ENCODE results near the gene XRCC4.

Gene XRCC4

DNA sequence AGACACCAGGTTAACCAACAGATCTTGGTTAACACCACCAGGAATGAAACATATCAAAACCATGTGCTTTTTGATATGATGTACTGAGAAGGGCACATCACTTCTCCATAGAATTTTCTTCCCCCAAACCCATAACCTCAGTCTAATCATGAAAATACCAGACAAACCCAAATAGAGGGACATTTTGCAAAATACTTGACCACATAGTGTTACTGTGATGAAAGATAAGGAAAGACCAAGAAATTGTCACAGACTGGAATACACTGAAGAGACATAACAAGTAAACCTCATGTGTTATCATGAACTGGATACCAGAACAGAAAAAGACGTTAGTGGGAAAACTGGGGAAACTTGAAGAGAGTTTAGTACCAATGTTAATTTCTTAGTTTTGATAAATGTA is 319.3 kb downstream of the XRCC4 start:
- no peak for DNase-seq

DNA sequence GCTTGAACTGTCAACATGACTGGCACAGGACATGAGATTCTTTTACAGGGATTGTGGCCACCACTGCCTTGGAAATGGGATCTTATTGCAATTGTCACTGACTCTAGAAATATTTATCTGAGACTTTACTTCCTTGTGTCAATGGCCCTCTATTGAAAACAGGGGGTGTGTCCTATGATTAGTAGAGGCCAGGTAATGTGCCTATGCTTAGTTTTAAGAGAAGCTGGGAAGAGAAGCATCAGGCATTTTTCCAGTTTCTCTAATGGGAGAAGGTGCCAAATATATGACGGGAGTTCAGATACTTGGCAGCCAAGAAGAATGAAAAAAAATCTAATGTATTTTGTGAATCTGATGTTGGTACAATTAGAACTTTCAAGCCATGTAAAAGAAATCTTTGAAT is 320.3 kb downstream of the XRCC4 start:
- DNase-seq = no peak

DNA sequence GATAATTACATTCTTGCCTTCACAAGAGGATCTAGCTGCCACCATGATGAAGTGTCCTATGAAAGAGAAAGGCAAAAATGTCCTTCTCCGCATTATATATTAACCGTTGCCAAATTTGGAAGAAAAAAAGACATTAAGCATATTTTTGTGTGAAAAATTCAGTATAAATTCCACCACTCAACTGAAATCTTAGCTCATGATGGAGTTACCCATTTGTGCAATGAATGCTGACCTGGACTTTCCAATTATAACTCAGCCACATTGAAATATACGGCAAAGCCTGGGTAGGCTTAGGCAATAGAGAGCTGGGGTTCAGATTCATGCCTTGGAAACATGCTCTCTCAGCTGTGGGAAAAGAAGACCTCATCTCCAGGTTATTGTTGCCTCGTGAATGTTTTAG is 322.9 kb downstream of the XRCC4 start:
- DNase-seq = no peak

DNA sequence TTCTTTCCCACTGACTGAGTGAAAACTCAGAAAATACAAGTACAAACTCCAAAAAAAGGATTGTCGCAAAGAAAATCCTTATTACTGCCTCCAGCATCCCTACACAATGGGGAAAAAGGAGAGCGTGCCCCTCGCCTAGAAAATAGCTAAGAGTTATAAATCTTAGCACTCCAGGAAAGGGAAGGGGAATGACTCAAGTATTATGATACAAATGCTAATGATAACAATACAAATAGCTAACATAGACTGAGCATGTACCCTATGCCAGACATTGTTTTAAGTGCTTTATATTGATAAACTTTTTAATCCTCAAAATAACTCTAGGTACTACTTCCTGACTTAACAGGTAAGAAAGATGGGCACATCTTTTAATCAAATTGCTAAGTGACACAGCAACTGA is 323.4 kb downstream of the XRCC4 start:
- DNase-seq = no peak

DNA sequence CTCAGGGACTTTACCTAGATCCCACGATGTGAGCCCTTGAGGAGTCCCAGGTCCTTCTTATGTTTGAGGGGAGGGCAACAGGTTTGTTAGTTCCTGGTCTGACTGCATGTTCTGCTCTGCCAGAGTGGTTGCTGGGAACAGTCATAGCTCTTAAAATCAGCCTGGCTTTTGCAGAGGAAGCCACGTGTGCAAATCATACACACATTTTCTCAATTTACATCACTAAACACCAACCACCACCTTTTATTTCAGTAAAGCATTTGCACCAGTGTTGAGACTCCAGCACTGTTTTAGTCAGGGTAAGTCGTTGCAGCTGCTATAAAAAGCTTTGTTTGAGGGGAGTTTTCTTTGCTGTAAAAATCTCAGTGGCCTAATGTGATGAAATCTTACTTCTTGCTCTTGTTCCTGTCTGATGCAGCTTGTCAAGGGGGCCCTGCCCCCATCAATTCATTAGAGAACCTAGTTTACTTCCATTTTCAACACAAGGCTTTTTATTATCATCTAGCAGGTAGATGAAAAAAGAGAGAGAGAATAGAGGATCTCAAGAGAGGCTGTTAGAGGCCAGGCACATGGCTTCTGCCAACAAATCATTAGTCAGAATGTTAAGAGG is 323.9 kb downstream of the XRCC4 start:
- DNase-seq = no peak

DNA sequence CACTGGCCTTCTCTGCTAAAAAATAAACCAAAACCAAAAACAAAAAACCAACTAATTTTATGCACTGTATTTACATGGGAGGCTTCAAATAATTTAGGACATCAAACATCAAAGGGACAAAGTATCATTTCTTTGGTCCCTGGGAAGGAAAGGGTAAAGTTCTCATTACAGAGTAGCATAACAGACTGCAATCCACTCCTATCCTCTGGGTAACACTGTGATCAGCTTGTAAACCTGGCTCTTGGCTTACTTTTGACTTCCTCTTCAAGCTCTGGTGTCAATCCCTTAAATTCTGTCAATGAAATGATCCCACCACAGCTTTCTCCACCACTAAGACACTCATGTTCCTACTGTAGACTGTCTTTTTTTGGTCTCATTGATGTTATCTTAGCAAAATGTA is 324.4 kb downstream of the XRCC4 start:
- no peak for DNase-seq
